OCI-LY7 (cell line): Measurements from ENCODE around the gene FGF7. TPM values are rescaled to one million over a fixed set of nuclear protein-coding genes. Genes with fewer than 3 reads are reported as not detected.

ENCODE experiments used
- BruUV-seq: library from RNA; stranded (reverse); fragments of 400-500 nt; replicated peaks from 2 replicates; lab custom pipeline; 2021; lab: Mats Ljungman, UMichigan
- CTCF ChIA-PET: fragments of 300-600 bp; sonication (Branson Sonifier 250); formaldehyde crosslinking; loops from one replicate; lab custom pipeline; 2022; ENCODE audit warnings: antibody characterized with exemption; ENCODE audit not compliant: unreplicated experiment; lab: Charles Lee
- POLR2A ChIA-PET: fragments of 300-600 bp; sonication (Branson Sonifier 250); formaldehyde crosslinking; loops from one replicate; lab custom pipeline; 2022; ENCODE audit warnings: antibody characterized with exemption; lab: Charles Lee
- DNase-seq: peaks from one replicate; pipeline ENCODE4 v3.0.0-alpha.2; 2015; ENCODE audit warnings: low spot score
- H2AFZ ChIP-seq: fragments of 200-600 bp; sonication (generic), shearing (Covaris generic); 2 replicates; pipeline ENCODE4 v1.6.1; 2014; ENCODE audit warnings: mild to moderate bottlenecking, antibody characterized with exemption, low read length, moderate library complexity
- H3K27ac ChIP-seq: fragments of 200-600 bp; sonication (generic); 2 replicates; pipeline ENCODE4 v1.5.1; 2014; ENCODE audit warnings: mixed run types, low read depth, mild to moderate bottlenecking, moderate library complexity, low read length, inconsistent platforms; ENCODE audit not compliant: poor library complexity, severe bottlenecking
- H3K36me3 ChIP-seq: fragments of 200-600 bp; sonication (generic); 2 replicates; pipeline ENCODE4 v1.6.1; 2014; ENCODE audit warnings: mild to moderate bottlenecking, antibody characterized with exemption, low read length, moderate library complexity, mixed read lengths; ENCODE audit not compliant: insufficient read depth
- H3K4me1 ChIP-seq: fragments of 200-600 bp; sonication (generic); 2 replicates; pipeline ENCODE4 v1.5.1; 2014; ENCODE audit warnings: mild to moderate bottlenecking, low read length; ENCODE audit not compliant: insufficient read depth, poor library complexity, severe bottlenecking
- H3K4me2 ChIP-seq: fragments of 200-600 bp; sonication (generic); 2 replicates; pipeline ENCODE4 v1.6.1; 2014; ENCODE audit warnings: mild to moderate bottlenecking, low read length
- H3K4me3 ChIP-seq: fragments of 200-600 bp; sonication (generic); 2 replicates; pipeline ENCODE4 v1.5.1; 2014; ENCODE audit warnings: mild to moderate bottlenecking, low read depth, low read length; ENCODE audit not compliant: poor library complexity, severe bottlenecking
- H3K79me2 ChIP-seq: fragments of 200-600 bp; sonication (generic); 2 replicates; pipeline ENCODE4 v1.6.1; 2016; ENCODE audit warnings: low read depth, mild to moderate bottlenecking, low read length, moderate library complexity, mixed read lengths; ENCODE audit not compliant: insufficient read depth
- H3K9me2 ChIP-seq: fragments of 200-600 bp; sonication (generic); 2 replicates; pipeline ENCODE4 v1.6.1; 2016; ENCODE audit warnings: mild to moderate bottlenecking, low read length, mixed read lengths; ENCODE audit not compliant: insufficient read depth
- H3K9me3 ChIP-seq: fragments of 200-600 bp; sonication (generic); 2 replicates; pipeline ENCODE4 v1.6.1; 2014; ENCODE audit warnings: mild to moderate bottlenecking, mixed run types, low read length, mixed read lengths
- H4K20me1 ChIP-seq: fragments of 200-600 bp; sonication (generic); 2 replicates; pipeline ENCODE4 v1.6.1; 2014; ENCODE audit warnings: mild to moderate bottlenecking, antibody characterized with exemption, low read length, moderate library complexity, mixed read lengths; ENCODE audit not compliant: insufficient read depth
- CTCF ChIP-seq: fragments of 200-600 bp; sonication (generic); conservative IDR thresholded peaks from 2 replicates; pipeline ENCODE4 v1.5.1; 2014; ENCODE audit warnings: mild to moderate bottlenecking, antibody characterized with exemption, low read length, moderate library complexity, mixed read lengths
- EZH2phosphoT487 ChIP-seq: fragments of 200-600 bp; sonication (generic); IDR thresholded peaks from 2 replicates; pipeline ENCODE4 v1.6.1; 2018; ENCODE audit warnings: low read depth, borderline replicate concordance, mild to moderate bottlenecking, mixed run types, antibody characterized with exemption, low read length, moderate library complexity, mixed read lengths
- intact Hi-C: fragments of 100-400 bp; cut with micrococcal nuclease; formaldehyde crosslinking; loops from one replicate; pipeline ENCODE4 v1.10.0; 2022; ENCODE audit not compliant: unreplicated experiment
- total RNA-seq, 2 experiments: library from RNA; depleted of rRNA in 1 of 2; stranded (reverse); fragments of >200 nt in 1 of 2; shearing (Covaris generic) in 1 of 2; gene quantifications; 2 replicates each; pipeline ENCODE4 v1.2.3, GENCODE V29; 2014 to 2022

Gene FGF7
- total RNA-seq, 2 experiments from 2014 or later = not detected

- H3K4me1 ChIP-seq = no peaks in the 10 kb centered on the region
- no peak overlapping the region for H3K4me2 ChIP-seq
- H3K9me3 ChIP-seq = no peaks in the 10 kb centered on the region
- DNase-seq = no peak
- no peak overlapping the region for H3K4me3 ChIP-seq
- no peaks in the 10 kb centered on the region for H3K36me3 ChIP-seq
- no peaks in the 10 kb centered on the region for H3K79me2 ChIP-seq
- H4K20me1 ChIP-seq = no peaks in the 10 kb centered on the region
- ChIA-PET CTCF (no interaction called here), POLR2A (no interaction called here)
- H2AFZ ChIP-seq = no peak overlapping the region
- TF ChIP-seq CTCF = no peak
- no peak for TF ChIP-seq EZH2phosphoT487
- BruUV-seq = no TSS peak
- no peak overlapping the region for H3K27ac ChIP-seq
- intact Hi-C loops = no loop called here
- H3K9me2 ChIP-seq = no peaks in the 10 kb centered on the region
These were observed 16.8 kb downstream of the FGF7 start for GRCh38 chr15:49439678-49440395.

DNA sequence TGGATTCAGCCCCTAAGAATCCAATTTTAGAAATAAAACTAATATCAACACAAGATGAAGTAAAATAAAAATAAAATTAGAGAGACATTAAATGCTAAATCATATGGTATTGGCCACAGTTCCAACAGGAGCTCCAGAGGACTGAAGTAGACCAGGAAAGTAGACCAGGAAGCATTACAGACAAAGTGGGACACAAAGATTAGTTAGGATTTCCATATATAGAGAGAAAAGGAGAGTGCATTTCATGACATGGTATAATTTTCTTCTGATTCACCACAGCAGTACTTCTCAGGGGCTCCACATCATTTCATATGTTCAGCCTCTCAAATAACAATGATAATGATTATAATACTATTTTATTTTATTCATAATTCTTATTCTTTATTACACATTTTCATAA lies 18.3 kb downstream of the FGF7 start:
- POLR2A ChIA-PET = interaction anchor here (0.8 to 1.1 kb wide), 2 partner anchors 1021 to 1734 kb away, joined by 4 to 5 read pairs; no protein-coding TSS in a partner anchor
- no peak overlapping the region for H3K4me2 ChIP-seq
- no peak overlapping the region for H3K4me3 ChIP-seq
- no peaks in the 10 kb centered on the region for H3K9me2 ChIP-seq
- no peak overlapping the region for H3K27ac ChIP-seq
- no peaks in the 10 kb centered on the region for H3K36me3 ChIP-seq
- H3K9me3 ChIP-seq = no peaks in the 10 kb centered on the region
- no peaks in the 10 kb centered on the region for H4K20me1 ChIP-seq
- intact Hi-C loops = no loop called here
- no TSS peak for BruUV-seq
- CTCF ChIA-PET = no interaction called here
- no peak for DNase-seq
- no peaks in the 10 kb centered on the region for H3K79me2 ChIP-seq
- TF ChIP-seq CTCF = no peak
- no peak for TF ChIP-seq EZH2phosphoT487
- no peaks in the 10 kb centered on the region for H3K4me1 ChIP-seq
- H2AFZ ChIP-seq = no peak overlapping the region

DNA sequence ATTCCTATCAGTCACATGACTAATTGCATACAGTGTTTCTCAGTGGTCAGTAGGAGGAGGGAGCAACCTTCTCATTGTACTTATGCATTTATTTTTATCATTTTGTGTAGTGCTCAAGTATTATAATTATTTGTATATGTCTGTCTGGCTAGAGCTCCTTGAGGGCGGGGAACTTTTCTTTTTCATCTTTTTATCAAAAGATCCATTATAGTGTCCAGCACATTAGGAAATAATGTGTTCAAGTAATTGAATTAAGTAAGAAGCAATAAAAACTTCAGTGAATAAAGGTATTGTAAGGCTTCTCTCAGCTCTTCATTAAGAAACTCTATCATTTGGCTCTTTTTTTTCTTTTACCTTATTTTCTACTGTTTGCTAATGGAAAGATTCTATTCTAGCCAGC lies 18.8 kb downstream of the FGF7 start:
- POLR2A ChIA-PET = interaction anchor here (1.1 kb wide), 1 partner anchor 1735 kb away, joined by 5 read pairs; no protein-coding TSS in a partner anchor
- H3K79me2 ChIP-seq = no peaks in the 10 kb centered on the region
- no peak overlapping the region for H3K4me2 ChIP-seq
- no peaks in the 10 kb centered on the region for H3K9me2 ChIP-seq
- H2AFZ ChIP-seq = no peak overlapping the region
- CTCF ChIA-PET = no interaction called here
- no peaks in the 10 kb centered on the region for H3K4me1 ChIP-seq
- H3K27ac ChIP-seq = no peak overlapping the region
- no TSS peak for BruUV-seq
- TF ChIP-seq EZH2phosphoT487 (no peak), CTCF (no peak)
- DNase-seq = no peak
- intact Hi-C loops = no loop called here
- H3K4me3 ChIP-seq = no peak overlapping the region
- no peaks in the 10 kb centered on the region for H3K9me3 ChIP-seq
- no peaks in the 10 kb centered on the region for H4K20me1 ChIP-seq
- no peaks in the 10 kb centered on the region for H3K36me3 ChIP-seq
